Kidney (tissue), 14 donors: ENCODE results near the gene TMED4. TPM values are rescaled to one million over a fixed set of nuclear protein-coding genes. Genes with fewer than 3 reads are reported as not detected.

Experiments
- DNase-seq, 5 donors: peaks; one replicate each; pipeline ENCODE4 v3.0.0-alpha.2; 2013 to 2020
- FAIRE-seq: peaks from 2 replicates; lab custom pipeline; 2012; peaks lifted over from hg19 to GRCh38; lab: Jason Lieb, UNC
- H3K27ac ChIP-seq, 2 donors: one replicate each; pipeline ENCODE4 v1.7.0; 2013; ENCODE audit warnings: low read depth in 2 of 2, low read length in 2 of 2, inconsistent platforms in 1 of 2
- H3K27me3 ChIP-seq: one replicate; pipeline ENCODE4 v1.7.1; 2013; ENCODE audit warnings: low read length, inconsistent platforms; ENCODE audit not compliant: control insufficient read depth, insufficient read depth
- H3K36me3 ChIP-seq, 3 donors: one replicate each; pipeline versions ENCODE4 v1.7.0 to v1.7.1; 2013; ENCODE audit warnings: low read length in 3 of 3, control low read depth in 1 of 3, inconsistent platforms in 1 of 3; ENCODE audit not compliant: insufficient read depth in 3 of 3, control insufficient read depth in 2 of 3
- H3K4me1 ChIP-seq, 3 donors: one replicate each; pipeline versions ENCODE4 v1.7.0 to v1.7.1; 2013; ENCODE audit warnings: low read length in 3 of 3, inconsistent platforms in 1 of 3, low read depth in 1 of 3; ENCODE audit not compliant: control insufficient read depth in 2 of 3, insufficient read depth in 2 of 3
- H3K4me3 ChIP-seq, 3 donors: one replicate each; pipeline versions ENCODE4 v1.7.0 to v1.8.1; 2013; ENCODE audit warnings: low read length in 3 of 3, control low read depth in 1 of 3, inconsistent platforms in 1 of 3
- H3K9ac ChIP-seq, 3 donors: one replicate each; pipeline versions ENCODE4 v1.7.0 to v1.7.1; 2013; ENCODE audit warnings: low read length in 3 of 3, control low read depth in 1 of 3, inconsistent platforms in 1 of 3
- H3K9me3 ChIP-seq, 3 donors: one replicate each; pipeline versions ENCODE4 v1.7.0 to v1.7.1; 2013; ENCODE audit warnings: low read length in 3 of 3, control low read depth in 1 of 3, inconsistent platforms in 1 of 3; ENCODE audit not compliant: control insufficient read depth in 2 of 3, insufficient read depth in 1 of 3
- CTCF ChIP-seq: IDR thresholded peaks from 3 replicates; pipeline ENCODE4 v1.5.1; 2012; ENCODE audit warnings: mild to moderate bottlenecking, moderate library complexity, borderline replicate concordance; ENCODE audit not compliant: insufficient read depth; ENCODE audit errors: extremely low read depth
- intact Hi-C: fragments of 100-400 bp; cut with DNase I; formaldehyde crosslinking; loops from one replicate; pipeline ENCODE4 v1.11.1; 2022
- polyA plus RNA-seq: library from polyadenylated mRNA; stranded (reverse); fragments of 350-450 nt; fragmentation: Illumina TruSeq; extraction: RNeasy Lipid Tissue Mini Kit (QIAGEN cat#74804); gene quantifications from one replicate; pipeline ENCODE4 v1.2.3, GENCODE V29; 2014; ENCODE audit warnings: low read depth, low replicate concordance; ENCODE audit not compliant: insufficient read depth
- total RNA-seq: library from RNA; stranded (reverse); fragmentation: NEBNext Ultra II Directional; extraction: Animal tissue kit (Norgen Biotek cat#: 25700); gene quantifications from one replicate; pipeline ENCODE4 v1.2.1, GENCODE V29; 2021
- donor health status: control.
- donor health status: control.
- donor health status: control.
- donor health status: control.
- donor health status: control.
- donor health status: DM: yes; HTN: yes; CAD: no.
- donor health status: Normal renal cell carcinoma (clear cell type).

TMED4 gene
- total and polyA plus RNA-seq, 2 donors from 2014 or later: 105 to 138 TPM

GRCh38 chr7:44535348-44536064 is 46.5 kb downstream of the TMED4 start:
- H3K27me3 ChIP-seq: no peaks in the 10 kb centered on the region
- H3K27ac ChIP-seq: no peak overlapping the region
- no peak overlapping the region for H3K4me3 ChIP-seq
- H3K9me3 ChIP-seq: no peaks in the 10 kb centered on the region
- no peak for FAIRE-seq
- H3K36me3 ChIP-seq: no peaks in the 10 kb centered on the region
- no peak for DNase-seq
- no peak for TF ChIP-seq CTCF
- H3K4me1 ChIP-seq: no peaks in the 10 kb centered on the region
- intact Hi-C loops: no loop called here
- no peak overlapping the region for H3K9ac ChIP-seq

DNA sequence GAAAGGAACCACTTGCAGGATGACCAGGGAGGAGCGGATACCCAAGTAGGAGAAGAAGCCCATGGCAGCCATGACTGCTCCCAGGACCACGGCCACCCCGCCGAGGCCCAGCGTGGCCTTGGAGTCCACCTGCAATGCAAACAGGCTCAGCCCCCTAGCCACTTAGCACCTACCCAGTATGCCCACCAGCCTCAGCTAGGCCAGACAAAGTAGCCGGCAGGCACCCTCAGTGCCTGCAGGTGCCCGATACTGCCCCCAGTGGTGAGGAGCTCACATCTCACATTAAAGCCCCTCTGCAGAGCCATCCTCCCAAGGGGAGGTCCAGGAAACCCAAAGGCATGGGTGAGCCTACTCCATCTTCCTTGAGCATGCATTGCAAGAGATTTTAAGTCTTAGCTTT is 47.5 kb downstream of the TMED4 start:
- no peak for FAIRE-seq
- TF ChIP-seq CTCF: peak; percentile 33

GRCh38 chr7:44534087-44534486 is 47.9 kb downstream of the TMED4 start:
- Histone ChIP-seq H3K27me3 (no peaks in the 10 kb centered on the region), H3K9me3 (no peaks in the 10 kb centered on the region), H3K4me3 (no peak overlapping the region), H3K4me1 (no peaks in the 10 kb centered on the region), H3K27ac (no peak overlapping the region), H3K9ac (no peak overlapping the region), H3K36me3 (no peaks in the 10 kb centered on the region)
- TF ChIP-seq CTCF: no peak
- DNase-seq: no peak
- no peak for FAIRE-seq
- intact Hi-C loops: no loop called here

More for the DNA sequence above, 47.5 kb downstream of the TMED4 start:
- DNase-seq: peak in 3 of 5 donors; percentile 25 to 41 (median 26)
- intact Hi-C loops: no loop called here
- H3K4me1 ChIP-seq: no peaks in the 10 kb centered on the region
- no peak overlapping the region for H3K4me3 ChIP-seq
- no peak overlapping the region for H3K9ac ChIP-seq
- H3K27me3 ChIP-seq: no peaks in the 10 kb centered on the region
- no peaks in the 10 kb centered on the region for H3K36me3 ChIP-seq
- no peak overlapping the region for H3K27ac ChIP-seq
- H3K9me3 ChIP-seq: no peaks in the 10 kb centered on the region
